SK-MEL-5 (cell line): Measurements from ENCODE around the gene KIAA0586. TPM values are rescaled to one million over a fixed set of nuclear protein-coding genes. Genes with fewer than 3 reads are reported as not detected.

Experiments used
- small RNA-seq, 2 experiments: library from RNA; depleted of rRNA; stranded (forward); fragments of <200 nt; gene quantifications; one replicate each; pipeline ENCODE3, GENCODE V24; 2014
- total RNA-seq: library from RNA; depleted of rRNA; stranded (reverse); fragments of >200 nt; shearing (Covaris generic); gene quantifications from 2 replicates; pipeline ENCODE4 v1.2.3, GENCODE V29; 2014; rRNA removed

KIAA0586 gene
- total RNA-seq, 1 experiment from 2014 or later = 25.8 TPM

Small RNA genes within 50 kb of the gene (small RNA-seq; reads per million reads assigned to genes)
- gene HSBP1P1 (0 reads per million in 2 experiments), gene RF00019 (0 reads per million in 2 experiments)

Other genes starting within 250 kb of the KIAA0586 start
- 72.9 and 79.4 TPM in 2 replicates for gene ACTR10, start 227.6 kb upstream of the KIAA0586 start, total RNA-seq
- 72.4 and 84.7 TPM in 2 replicates for gene PSMA3, start 182.9 kb upstream of the KIAA0586 start, total RNA-seq
- gene ARID4A, start 129.2 kb upstream of the KIAA0586 start, total RNA-seq = 4.1 and 4.9 TPM in 2 replicates
- gene TOMM20L, start 31.8 kb upstream of the KIAA0586 start, total RNA-seq = not detected in 2 replicates
- gene TIMM9, start 188 bp upstream of the KIAA0586 start, total RNA-seq = 39.0 and 47.5 TPM in 2 replicates
- gene DACT1, start 210.2 kb downstream of the KIAA0586 start, total RNA-seq = 8.8 and 9.7 TPM in 2 replicates